ENCODE results near the gene ACTBL2.
"Not testable (repeated sequence)": the region's sequence is repeated elsewhere in the genome, so short reads cannot be mapped to it uniquely, and the experiment has no call there.

The ACTBL2 gene

GRCh38 chr5:57482671-57483106 lies at the start of gene ACTBL2:
ACTBL2 (minus strand) TSS chr5:57482811; CDS start chr5:57482707, 104 bp downstream.
- no peak within 1 kb of the TSS for H3K27ac ChIP-seq
- TF ChIP-seq CTCF (conservative IDR thresholded peaks at IDR 0.05) = no peak

GRCh38 chr5:57531333-57531732 lies 48.7 kb upstream of the ACTBL2 start:
- H3K27ac ChIP-seq = no peak overlapping the region

GRCh38 chr5:57529864-57530263 lies 47.3 kb upstream of the ACTBL2 start:
- TF ChIP-seq CTCF (conservative IDR thresholded peaks at IDR 0.05) = no peak
- H3K27ac ChIP-seq = no peak overlapping the region

More at GRCh38 chr5:57531333-57531732, 48.7 kb upstream of the ACTBL2 start:
- TF ChIP-seq CTCF (conservative IDR thresholded peaks at IDR 0.05) = no peak

- TF ChIP-seq CTCF (conservative IDR thresholded peaks at IDR 0.05) = no peak
- no peak overlapping the region for H3K27ac ChIP-seq
These were observed 45.3 kb upstream of the ACTBL2 start for GRCh38 chr5:57527870-57528269.

- no peak for TF ChIP-seq CTCF (conservative IDR thresholded peaks at IDR 0.05)
- H3K27ac ChIP-seq = no peak overlapping the region
These were observed 41.9 kb upstream of the ACTBL2 start for GRCh38 chr5:57524348-57525060.

- not testable (repeated sequence) for H3K27ac ChIP-seq
These were observed 39.9 kb upstream of the ACTBL2 start for GRCh38 chr5:57522477-57522876.

- not testable (repeated sequence) for H3K27ac ChIP-seq
These were observed 35.8 kb upstream of the ACTBL2 start for GRCh38 chr5:57518415-57518814.

GRCh38 chr5:57517250-57517649 lies 34.6 kb upstream of the ACTBL2 start:
- no peak overlapping the region for H3K27ac ChIP-seq
- no peak for TF ChIP-seq CTCF (conservative IDR thresholded peaks at IDR 0.05)
